HG02943 (cell line): ENCODE data around the gene HIP1R.

ENCODE experiments used
- ATAC-seq: cut with Tn5 transposase; IDR thresholded peaks from one replicate; pipeline ENCODE4 v1.9.1; 2021; ENCODE audit warnings: mild to moderate bottlenecking, low read depth, moderate library complexity; ENCODE audit not compliant: unreplicated experiment

HIP1R gene

DNA sequence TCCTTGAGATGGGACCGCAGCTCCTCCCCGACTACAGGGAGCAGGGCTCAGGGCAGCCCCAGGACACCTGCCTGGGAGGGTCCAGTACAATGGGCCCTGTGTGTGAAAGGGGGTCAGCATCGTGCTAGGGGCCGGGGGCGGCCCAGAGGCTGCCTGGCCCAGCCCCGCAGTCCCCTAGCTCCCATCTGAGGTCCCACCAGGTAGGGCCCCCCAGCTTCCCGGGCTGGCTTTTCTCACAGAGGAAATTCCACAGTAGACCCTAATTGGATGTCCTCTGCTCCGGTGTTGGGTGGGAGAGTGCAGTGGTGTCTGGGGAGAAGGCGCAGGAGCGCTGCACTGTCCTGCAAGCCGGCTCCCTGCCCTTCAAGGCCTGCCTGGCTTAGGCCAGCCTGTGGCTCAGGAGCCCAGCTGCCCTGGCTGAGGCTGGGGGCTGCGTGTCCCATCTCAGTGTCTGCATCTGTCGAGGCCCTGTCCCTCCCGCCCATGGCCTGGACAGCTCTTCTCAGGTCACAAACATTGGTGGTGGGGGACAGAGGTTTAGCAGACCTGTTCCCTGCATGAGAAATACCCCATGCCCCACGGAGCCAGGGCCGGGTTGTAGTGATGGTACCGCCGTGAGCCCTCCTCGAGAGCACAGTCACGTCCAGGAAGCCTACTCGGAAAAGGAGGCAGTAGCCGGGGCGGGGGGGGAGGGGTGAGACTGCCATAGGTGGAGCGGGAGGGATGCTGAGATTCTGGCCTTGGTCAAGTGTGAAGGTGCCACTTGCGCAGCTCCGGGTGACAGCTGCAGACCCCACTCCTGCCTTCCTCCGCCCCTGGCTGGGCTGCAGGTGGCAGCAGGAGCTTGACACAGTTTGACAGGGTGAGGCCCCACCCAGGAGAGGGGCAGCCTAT, 11.6 kb downstream of the HIP1R start:
- ATAC-seq, result no peak

DNA sequence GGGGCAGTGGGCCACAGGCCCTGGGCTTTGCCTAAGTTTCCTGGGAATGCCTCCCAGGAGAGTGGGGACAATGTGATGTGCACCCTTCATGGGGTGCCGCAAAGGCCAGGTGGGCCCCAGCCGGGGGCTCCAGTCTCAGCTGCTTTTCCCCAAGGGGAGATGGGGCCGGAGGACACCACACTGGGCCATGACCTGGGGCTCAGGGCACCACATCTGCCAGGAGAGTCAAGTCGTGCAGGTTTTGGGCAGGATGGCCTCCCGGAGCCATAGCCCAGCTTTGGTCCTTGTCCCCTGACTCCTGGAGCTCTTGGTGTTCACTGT, 12.2 kb downstream of the HIP1R start:
- no peak for ATAC-seq

DNA sequence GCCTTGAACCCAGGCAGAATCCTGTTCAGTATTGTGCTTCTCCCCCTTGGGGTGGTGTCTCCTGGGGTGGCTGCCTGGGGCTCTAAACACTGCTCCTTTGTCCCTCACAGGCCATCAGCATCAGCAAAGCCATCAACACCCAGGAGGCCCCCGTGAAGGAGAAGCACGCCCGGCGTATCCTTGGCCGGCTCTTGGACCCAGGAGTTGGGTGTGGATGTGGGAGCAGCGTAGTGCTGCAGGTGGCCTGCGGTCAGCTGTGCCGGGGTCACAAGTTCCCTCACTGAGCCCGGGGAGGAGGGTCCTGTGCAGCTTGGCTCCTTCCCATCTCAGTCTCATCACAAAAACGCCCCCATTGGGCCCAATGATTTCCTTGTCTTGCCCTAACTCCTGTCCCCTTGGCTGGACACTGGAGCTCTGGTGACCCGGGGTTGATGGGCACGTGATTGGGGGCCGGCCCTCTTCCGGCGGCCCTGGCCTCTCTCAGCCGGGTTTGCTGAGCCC, 12.7 kb downstream of the HIP1R start:
- no peak for ATAC-seq

DNA sequence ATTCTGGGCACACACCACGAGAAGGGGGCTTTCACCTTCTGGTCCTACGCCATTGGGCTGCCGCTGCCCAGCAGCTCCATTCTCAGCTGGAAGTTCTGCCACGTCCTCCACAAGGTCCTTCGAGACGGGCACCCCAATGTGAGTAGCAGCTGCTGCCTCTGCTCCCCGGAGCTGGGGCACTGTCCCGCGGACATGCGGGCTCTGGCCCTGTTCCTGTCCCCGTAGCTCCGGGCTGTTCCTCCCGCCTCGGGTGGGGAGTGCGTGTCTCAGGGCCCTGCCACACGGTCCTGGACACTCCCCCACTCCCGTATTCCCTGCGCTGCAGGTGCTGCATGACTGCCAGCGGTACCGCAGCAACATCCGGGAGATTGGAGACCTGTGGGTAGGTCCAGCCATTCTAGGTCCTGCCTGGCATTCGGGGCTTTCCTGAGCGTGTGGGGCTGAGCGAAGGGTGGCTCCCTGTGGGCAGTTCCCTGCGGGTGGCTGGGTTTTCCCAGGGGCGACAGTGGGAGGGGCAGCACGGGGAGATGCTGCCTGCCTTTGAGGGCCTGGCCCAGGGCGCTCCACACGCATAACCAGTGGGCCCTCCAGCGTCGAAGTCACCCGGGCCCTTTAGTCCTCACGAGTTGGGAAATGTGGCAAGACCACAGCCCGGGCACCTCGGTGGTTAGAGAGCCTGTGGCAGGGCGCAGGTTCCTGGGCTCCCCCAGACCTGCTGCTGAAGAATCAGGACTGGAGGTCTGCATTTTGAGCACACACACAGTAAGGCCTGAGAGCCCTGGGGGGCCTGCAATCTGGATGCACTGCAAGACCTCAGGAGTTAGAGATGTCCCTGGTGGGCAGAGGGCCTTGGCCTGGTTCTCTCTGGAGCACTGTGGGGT, 13.5 kb downstream of the HIP1R start:
- ATAC-seq, result no peak

- no peak for ATAC-seq
Observed at GRCh38 chr12:122849352-122850047, 14.2 kb downstream of the HIP1R start.

DNA sequence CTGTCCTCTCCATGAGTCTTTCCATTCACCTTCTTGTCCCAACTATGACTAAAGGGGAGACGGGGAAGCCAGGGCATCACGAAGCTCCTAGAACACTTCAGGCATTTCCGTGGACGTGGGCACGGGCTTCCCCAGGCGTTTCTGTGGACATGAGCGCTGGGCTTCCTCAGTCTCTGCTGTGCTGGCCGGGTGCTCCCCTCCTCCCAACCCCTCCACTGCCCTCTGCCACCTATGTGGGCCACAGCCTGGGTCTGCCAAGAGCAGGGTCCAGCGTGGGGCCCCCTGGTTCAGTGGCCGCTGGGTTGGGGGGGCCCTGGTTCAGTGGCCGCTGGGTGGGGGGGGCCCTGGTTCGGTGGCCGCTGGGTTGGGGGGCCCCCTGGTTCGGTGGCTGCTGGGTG, 14.8 kb downstream of the HIP1R start:
- no peak for ATAC-seq

DNA sequence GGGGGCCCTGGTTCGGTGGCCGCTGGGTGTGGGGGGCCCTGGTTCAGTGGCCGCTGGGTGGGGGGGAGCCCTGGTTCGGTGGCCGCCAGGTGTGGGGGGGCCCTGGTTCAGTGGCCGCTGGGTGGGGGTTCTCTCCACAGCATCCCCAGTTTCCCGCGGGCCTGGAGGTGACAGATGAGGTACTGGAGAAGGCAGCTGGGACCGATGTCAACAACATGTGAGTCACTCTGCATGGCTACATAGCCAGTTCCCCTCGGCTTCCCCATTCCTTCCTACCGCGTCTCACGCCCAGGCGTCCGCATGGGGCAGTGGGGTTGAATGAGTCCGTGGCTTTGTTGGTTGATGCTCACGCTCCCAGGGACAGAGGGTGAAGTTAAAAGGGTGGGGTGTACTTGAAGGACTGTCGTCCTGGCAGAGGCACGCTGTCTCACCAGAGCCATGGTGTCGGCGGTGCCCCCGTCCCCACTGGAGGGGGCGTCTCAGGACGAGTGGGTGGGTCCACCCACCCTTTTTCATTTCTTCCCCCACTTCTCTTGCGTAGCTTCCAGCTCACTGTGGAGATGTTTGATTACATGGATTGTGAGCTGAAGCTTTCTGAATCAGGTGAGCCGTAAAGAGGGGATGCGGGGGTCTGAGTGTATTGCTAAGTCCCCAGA, 15.6 kb downstream of the HIP1R start:
- ATAC-seq, result no peak

GRCh38 chr12:122851820-122852219, 16.6 kb downstream of the HIP1R start:
- ATAC-seq, result no peak

DNA sequence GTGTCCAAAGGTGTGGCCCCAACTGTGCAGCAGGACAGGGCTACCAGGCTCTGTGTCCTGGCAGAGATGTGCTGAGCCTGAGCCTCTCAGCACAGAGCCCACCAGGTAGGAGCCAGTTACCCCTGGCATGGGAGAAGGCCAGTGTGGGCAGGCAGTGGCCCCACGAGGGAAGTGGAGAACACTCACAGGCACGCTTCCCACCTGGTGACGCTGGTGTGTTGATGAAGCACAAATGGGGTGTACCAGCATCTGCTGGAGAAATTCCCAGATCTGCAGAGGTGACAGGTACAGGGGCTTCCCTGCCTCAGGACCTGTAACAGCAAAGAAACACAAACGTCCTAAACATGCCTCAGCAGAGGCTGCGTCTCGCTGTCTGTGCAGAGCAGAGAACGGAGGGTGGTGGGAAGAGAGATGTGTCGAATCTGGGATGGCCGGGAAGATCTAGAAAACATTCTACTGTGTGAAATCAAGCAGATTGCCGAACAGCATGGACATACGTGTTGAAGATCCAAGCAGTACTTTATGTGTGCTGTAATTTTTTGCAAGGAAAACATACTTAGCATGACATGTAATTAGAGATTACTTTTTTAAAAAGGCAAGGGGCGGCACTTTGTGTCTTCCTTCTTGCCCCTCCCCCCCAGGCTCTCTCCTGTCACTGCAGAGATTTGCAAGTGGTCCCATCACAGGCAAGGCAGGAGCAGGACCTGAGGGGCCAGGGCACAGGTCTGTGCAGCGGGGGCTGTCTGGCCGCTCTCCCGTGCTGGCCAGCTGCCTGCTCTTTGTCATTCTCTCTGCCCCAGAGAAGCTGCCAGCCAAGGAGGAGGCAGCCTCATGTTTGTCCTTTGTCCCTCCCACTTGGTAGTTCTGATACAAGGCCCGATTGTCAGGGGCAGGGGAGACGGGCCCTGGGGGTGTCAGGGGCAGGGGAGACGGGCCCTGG, 17.3 kb downstream of the HIP1R start:
- no peak for ATAC-seq

GRCh38 chr12:122853582-122854245, 18.5 kb downstream of the HIP1R start:
- no peak for ATAC-seq

GRCh38 chr12:122854554-122854953, 19.3 kb downstream of the HIP1R start:
- no peak for ATAC-seq

DNA sequence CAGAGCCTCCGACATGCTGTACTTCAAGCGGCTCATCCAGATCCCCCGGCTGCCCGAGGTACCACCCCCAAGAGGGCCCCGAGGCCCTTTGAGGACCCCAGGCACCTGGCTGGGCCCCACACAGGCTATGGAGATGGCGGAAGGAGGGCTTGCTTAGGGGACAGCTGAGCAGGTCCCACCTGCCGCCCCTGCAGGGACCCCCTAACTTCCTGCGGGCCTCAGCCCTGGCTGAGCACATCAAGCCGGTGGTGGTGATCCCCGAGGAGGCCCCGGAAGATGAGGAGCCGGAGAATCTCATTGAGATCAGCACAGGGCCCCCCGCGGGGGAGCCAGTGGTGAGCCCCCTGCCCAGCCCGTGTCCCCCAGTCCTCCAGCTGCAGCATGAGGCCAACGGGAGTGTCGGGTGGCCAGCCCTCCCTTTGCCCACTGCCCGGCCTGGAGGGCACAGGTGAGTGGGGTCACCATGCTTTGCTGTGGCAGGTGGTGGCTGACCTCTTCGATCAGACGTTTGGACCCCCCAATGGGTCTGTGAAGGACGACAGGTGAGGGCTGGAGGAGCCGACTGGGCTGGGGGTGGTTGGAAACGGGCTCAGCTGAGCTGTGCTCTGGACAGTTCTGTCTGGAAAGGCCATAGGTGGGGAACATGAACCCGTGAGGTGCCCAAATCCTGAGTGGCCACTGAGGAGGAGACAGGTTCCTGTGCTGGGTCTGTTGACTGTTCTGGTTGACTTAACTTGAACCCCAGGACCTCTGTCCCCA, 20.0 kb downstream of the HIP1R start:
- no peak for ATAC-seq

DNA sequence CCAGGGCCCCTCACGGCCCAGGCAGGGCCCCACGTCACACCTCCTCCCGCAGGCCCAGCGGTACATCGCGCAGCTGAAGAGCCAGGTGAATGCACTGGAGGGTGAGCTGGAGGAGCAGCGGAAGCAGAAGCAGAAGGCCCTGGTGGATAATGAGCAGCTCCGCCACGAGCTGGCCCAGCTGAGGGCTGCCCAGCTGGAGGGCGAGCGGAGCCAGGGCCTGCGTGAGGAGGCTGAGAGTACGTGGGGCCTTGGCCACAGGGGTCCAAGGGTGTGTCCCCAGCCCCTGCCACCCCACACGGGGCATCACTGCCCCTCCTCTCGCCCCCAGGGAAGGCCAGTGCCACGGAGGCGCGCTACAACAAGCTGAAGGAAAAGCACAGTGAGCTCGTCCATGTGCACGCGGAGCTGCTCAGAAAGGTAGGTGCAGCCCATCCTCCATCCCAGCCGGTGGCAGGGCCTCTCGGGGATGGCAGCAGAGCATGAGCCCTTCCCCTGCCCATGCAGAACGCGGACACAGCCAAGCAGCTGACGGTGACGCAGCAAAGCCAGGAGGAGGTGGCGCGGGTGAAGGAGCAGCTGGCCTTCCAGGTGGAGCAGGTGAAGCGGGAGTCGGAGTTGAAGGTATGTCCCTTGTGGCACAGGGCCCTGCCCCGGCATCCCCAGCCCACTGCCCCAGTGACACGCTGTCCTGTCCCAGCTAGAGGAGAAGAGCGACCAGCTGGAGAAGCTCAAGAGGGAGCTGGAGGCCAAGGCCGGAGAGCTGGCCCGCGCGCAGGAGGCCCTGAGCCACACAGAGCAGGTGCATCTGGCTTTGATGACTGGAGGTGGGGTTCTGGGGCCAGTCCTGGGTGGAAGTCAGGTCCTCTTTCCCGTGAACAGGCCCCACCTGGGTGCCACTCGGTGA, 20.9 kb downstream of the HIP1R start:
- no peak for ATAC-seq

DNA sequence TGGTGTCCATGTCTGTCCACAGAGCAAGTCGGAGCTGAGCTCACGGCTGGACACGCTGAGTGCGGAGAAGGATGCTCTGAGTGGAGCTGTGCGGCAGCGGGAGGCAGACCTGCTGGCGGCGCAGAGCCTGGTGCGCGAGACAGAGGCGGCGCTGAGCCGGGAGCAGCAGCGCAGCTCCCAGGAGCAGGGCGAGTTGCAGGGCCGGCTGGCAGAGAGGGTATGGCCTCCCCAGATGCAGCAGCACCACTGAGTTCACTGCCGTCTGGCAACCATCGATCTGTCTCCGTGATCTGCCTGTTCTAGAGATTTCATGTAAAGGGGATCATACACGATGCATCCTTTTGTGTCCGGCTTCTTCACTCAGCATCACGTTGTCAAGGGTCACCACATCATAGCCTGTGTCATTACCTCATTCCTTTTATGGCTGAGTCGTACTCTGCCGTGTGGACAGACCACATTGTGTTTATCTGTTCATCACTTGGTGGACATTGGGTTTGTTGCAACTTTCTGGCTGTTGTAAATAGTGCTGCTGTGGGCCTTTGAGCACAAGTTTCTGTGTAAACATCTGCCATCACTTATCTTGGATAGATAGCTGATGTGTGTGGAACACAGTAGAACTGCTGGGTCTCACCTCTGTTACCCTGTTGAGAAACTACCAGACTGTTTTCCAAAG, 21.9 kb downstream of the HIP1R start:
- ATAC-seq, result no peak

GRCh38 chr12:122858171-122858570, 22.9 kb downstream of the HIP1R start:
- no peak for ATAC-seq

- no peak for ATAC-seq
Observed at GRCh38 chr12:122858591-122859302, 23.5 kb downstream of the HIP1R start.
